K562 (cell line): ENCODE data around the gene BRME1. TPM values are rescaled to one million over a fixed set of nuclear protein-coding genes. Genes with fewer than 3 reads are reported as not detected.

ENCODE experiments used
- ATAC-seq: fragments of 200-7000 bp; cut with Tn5 transposase; 3 replicates; pipeline ENCODE4 v1.9.1; 2020; ENCODE audit warnings: moderate library complexity
- BruUV-seq: library from RNA; stranded (reverse); fragments of 400-500 nt; replicated peaks from 2 replicates; lab custom pipeline; 2021; lab: Mats Ljungman, UMichigan
- CTCF ChIA-PET: fragments of 300-600 bp; formaldehyde crosslinking; extraction: SDS; loops from one replicate; lab custom pipeline; 2021; ENCODE audit warnings: low intra/inter-chr PET ratio; lab: Yijun Ruan, JAX
- POLR2A ChIA-PET: fragments of 300-600, 350-650 bp; sonication (Branson Sonifier 250); formaldehyde crosslinking; extraction: SDS; loops from one replicate; lab custom pipeline; 2021; ENCODE audit warnings: antibody characterized with exemption, inconsistent platforms; lab: Yijun Ruan, JAX
- DNase-seq, 4 experiments: peaks; one replicate each; pipeline versions ENCODE4 v3.0.0 to v3.0.0-alpha.2; 2011 to 2018; ENCODE audit warnings: low spot score in 3 of 4, mixed read lengths in 3 of 4; ENCODE audit errors: extremely low read depth in 1 of 4
- FAIRE-seq: peaks from 2 replicates; lab custom pipeline; 2011; peaks lifted over from hg19 to GRCh38; lab: Jason Lieb, UNC
- H2AFZ ChIP-seq: 2 replicates; pipeline ENCODE4 v1.6.0; 2011; ENCODE audit warnings: low read depth, low read length, control low read depth, inconsistent platforms
- H3K27ac ChIP-seq: fragments of 200-600 bp; 3 replicates; pipeline ENCODE4 v1.8.0; 2011; ENCODE audit warnings: low read depth, mild to moderate bottlenecking, control low read depth, inconsistent platforms, low read length, moderate library complexity, mixed read lengths; ENCODE audit errors: extremely low read depth
- H3K27me3 ChIP-seq, 2 experiments: fragments of 300-600 bp in 1 of 2; 2 replicates in 1 of 2; 3 replicates in 1 of 2; pipeline versions ENCODE4 v1.6.0 to v1.8.0; 2011; ENCODE audit warnings: inconsistent platforms in 2 of 2, low read length in 2 of 2, mild to moderate bottlenecking in 1 of 2, mixed read lengths in 1 of 2, moderate library complexity in 1 of 2; ENCODE audit not compliant: control insufficient read depth in 2 of 2, insufficient read depth in 2 of 2
- H3K36me3 ChIP-seq: fragments of 300-600 bp; 3 replicates; pipeline ENCODE4 v1.8.0; 2011; ENCODE audit warnings: mild to moderate bottlenecking, low read length, inconsistent platforms; ENCODE audit not compliant: control insufficient read depth, insufficient read depth
- H3K4me1 ChIP-seq, 2 experiments: fragments of 200-600 bp in 1 of 2; replicated peaks in 1 of 2; 2 replicates in 1 of 2; 3 replicates in 1 of 2; pipeline versions ENCODE4 v1.5.1 to v1.8.0; 2011; ENCODE audit warnings: inconsistent platforms in 2 of 2, low read length in 2 of 2, mild to moderate bottlenecking in 1 of 2, mixed read lengths in 1 of 2, moderate library complexity in 1 of 2; ENCODE audit not compliant: control insufficient read depth in 2 of 2, insufficient read depth in 2 of 2
- H3K4me2 ChIP-seq: 2 replicates; pipeline ENCODE4 v1.6.1; 2011; ENCODE audit warnings: low read length, control low read depth, inconsistent platforms, mixed read lengths; ENCODE audit not compliant: insufficient read depth
- H3K4me3 ChIP-seq: fragments of 200-600 bp; sonication (generic), shearing (Covaris generic); 2 replicates; pipeline ENCODE4 v1.5.1; 2016; ENCODE audit warnings: control low read depth, inconsistent platforms
- H3K79me2 ChIP-seq: fragments of 200-600 bp; 3 replicates; pipeline ENCODE4 v1.8.0; 2011; ENCODE audit warnings: low read length, inconsistent platforms; ENCODE audit not compliant: control insufficient read depth, insufficient read depth
- H3K9ac ChIP-seq, 2 experiments: 2 replicates each; pipeline versions ENCODE4 v1.6.0 to v1.6.1; 2011; ENCODE audit warnings: low read depth in 2 of 2, low read length in 2 of 2, control low read depth in 1 of 2, inconsistent platforms in 1 of 2, mild to moderate bottlenecking in 1 of 2, mixed read lengths in 1 of 2; ENCODE audit not compliant: insufficient read depth in 1 of 2
- H3K9me1 ChIP-seq: one replicate; pipeline ENCODE4 v1.6.0; 2011; ENCODE audit warnings: inconsistent platforms, mild to moderate bottlenecking, low read length, moderate library complexity; ENCODE audit not compliant: control insufficient read depth, insufficient read depth
- H3K9me3 ChIP-seq: replicated peaks from 2 replicates; pipeline ENCODE4 v1.5.1; 2011; ENCODE audit warnings: low read depth, low read length, inconsistent platforms; ENCODE audit not compliant: control insufficient read depth, insufficient read depth
- H4K20me1 ChIP-seq: replicated peaks from 2 replicates; pipeline ENCODE4 v1.6.1; 2011; ENCODE audit warnings: low read length, inconsistent platforms, mixed read lengths; ENCODE audit not compliant: control insufficient read depth, insufficient read depth
- EGR1 ChIP-seq: fragments of 450-650 bp; conservative IDR thresholded peaks from 2 replicates; pipeline ENCODE4 v1.6.1; 2017; ENCODE audit warnings: mild to moderate bottlenecking
- ELF2 ChIP-seq: fragments of 250-450 bp; sonication (Bioruptor Pico); IDR thresholded peaks from 2 replicates; pipeline ENCODE4 v1.5.0; 2021; ENCODE audit warnings: mild to moderate bottlenecking
- FOXM1 ChIP-seq, 2 experiments: fragments of 450-650 bp in 1 of 2; sonication (generic) in 1 of 2; formaldehyde crosslinking in 1 of 2; IDR thresholded peaks; 2 replicates each; pipeline versions ENCODE4 v1.6.1 to v1.9.0; 2017 to 2022; ENCODE audit warnings: low read depth in 2 of 2, mild to moderate bottlenecking in 2 of 2, missing genetic modification reagents in 1 of 2, moderate library complexity in 1 of 2
- GTF2E2 ChIP-seq: fragments of 200-800 bp; sonication (Bioruptor generic); IDR thresholded peaks from 2 replicates; pipeline ENCODE4 v1.6.1; 2016; ENCODE audit warnings: missing genetic modification characterization, missing compliant biosample characterization
- JUNB ChIP-seq: fragments of 450-650 bp; formaldehyde crosslinking; conservative IDR thresholded peaks from 2 replicates; pipeline ENCODE4 v1.4.0; 2020; ENCODE audit warnings: mild to moderate bottlenecking
- KDM1A ChIP-seq, 2 experiments: fragments of 450-650 bp; IDR thresholded peaks; 2 replicates each; pipeline ENCODE4 v1.6.1; 2016; ENCODE audit warnings: mild to moderate bottlenecking in 2 of 2
- MTF1 ChIP-seq: fragments of 250-450 bp; sonication (Bioruptor Pico); IDR thresholded peaks from 2 replicates; pipeline ENCODE4 v1.9.0; 2021; ENCODE audit warnings: moderate library complexity, mild to moderate bottlenecking, inconsistent platforms, borderline replicate concordance
- WGBS: fragments of 100-300 bp; shearing (Covaris generic); methylation state at CpG from one replicate; pipeline ENCODE4 v1.1.6; 2016; ENCODE audit warnings: low coverage, mixed read lengths; ENCODE audit not compliant: insufficient coverage; ENCODE audit errors: missing lambda C conversion rate; 5-methylcytosine and 5-hydroxymethylcytosine counted together
- in situ Hi-C: fragments of 300-500 bp; cut with MboI; formaldehyde crosslinking; loops from 4 replicates; pipeline ENCODE4 v1.15.0; 2018; ENCODE audit warnings: inconsistent platforms, mixed read lengths
- intact Hi-C: fragments of 100-400 bp; cut with micrococcal nuclease; formaldehyde crosslinking; loops from 2 replicates; pipeline ENCODE4 v1.14.2; 2022
- polyA plus RNA-seq, 8 experiments: library from polyadenylated mRNA; depleted of rRNA in 4 of 8; stranded (reverse) in 5 of 8; unstranded in 3 of 8; fragments of >200 nt; fragmentation: Nextera tagmentation in 2 of 8; fragmentation: Illumina TruSeq in 1 of 8; extraction: Ambion mirVana in 2 of 8; extraction: Trizol in 1 of 8; gene quantifications; 2 replicates each; pipeline versions ENCODE4 v1.2.1 to v1.2.3, GENCODE V29; 2011 to 2014; ENCODE audit warnings: inconsistent platforms in 1 of 8, missing spikeins in 1 of 8
- total RNA-seq, 7 experiments: library from RNA; depleted of rRNA in 6 of 7; stranded (reverse); fragments of >200 nt in 6 of 7; fragmentation: Illumina TruSeq in 2 of 7; extraction: Trizol in 2 of 7; gene quantifications; 2 replicates each; pipeline versions ENCODE4 v1.2.1 to v1.2.3, GENCODE V29; 2011 to 2021; ENCODE audit warnings: low replicate concordance in 1 of 7
- TF ChIP-seq, protein P1 (sequence below): fragments of 450-650 bp; IDR thresholded peaks from 2 replicates; pipeline ENCODE4 v1.6.1; 2017; ENCODE audit warnings: antibody characterized with exemption, mild to moderate bottlenecking
- TF ChIP-seq, protein P2 (sequence below): fragments of 450-650 bp; IDR thresholded peaks from 2 replicates; pipeline ENCODE4 v1.6.1; 2014; ENCODE audit warnings: low read depth, mild to moderate bottlenecking, moderate library complexity, borderline replicate concordance
- TF ChIP-seq, protein P3 (sequence below): fragments of 450-650 bp; IDR thresholded peaks from 2 replicates; pipeline ENCODE4 v1.6.1; 2016
- TF ChIP-seq, protein P4 (sequence below): sonication (generic); formaldehyde crosslinking; IDR thresholded peaks from 2 replicates; pipeline ENCODE4 v1.4.0; 2020; ENCODE audit warnings: mild to moderate bottlenecking, missing genetic modification reagents

The BRME1 gene
- total and polyA plus RNA-seq, 9 of the 15 experiments (the other 6 are each of a cell fraction or from before 2014, with no cell fraction given) = 0.75 to 6.1 (median 3.6) TPM

DNA sequence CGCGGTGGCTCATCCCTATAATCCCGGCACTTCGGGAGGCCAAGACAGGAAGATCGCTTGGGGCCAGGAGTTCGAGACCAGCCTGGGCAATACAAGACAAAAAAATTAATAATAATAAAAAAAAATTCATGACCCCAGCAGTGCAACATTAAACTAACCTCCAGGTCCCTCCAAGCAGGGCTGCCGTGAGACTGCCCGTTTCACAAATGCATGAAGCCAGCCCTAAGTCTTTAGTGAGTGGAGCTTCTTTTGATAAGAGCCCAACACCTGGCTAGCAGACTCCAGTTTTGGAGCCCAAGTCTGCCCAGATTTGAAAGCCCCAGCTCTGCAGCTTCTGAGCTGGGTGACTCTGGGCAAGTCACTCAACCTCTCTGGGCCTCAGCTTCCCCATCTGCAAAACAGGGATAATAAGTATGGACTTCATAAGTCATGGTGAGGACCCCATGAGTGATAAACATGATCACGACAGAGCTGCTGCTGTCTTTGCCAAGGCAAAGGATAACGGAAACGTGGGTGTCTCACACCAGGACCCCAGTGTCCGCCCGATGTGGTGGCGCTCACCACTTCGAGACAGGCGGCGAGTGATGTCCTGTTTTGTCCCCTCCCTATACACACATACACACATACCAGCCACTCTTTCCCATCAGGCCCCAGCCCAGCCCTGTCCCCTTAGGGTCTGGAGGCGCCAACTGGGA, 67.3 kb downstream of the BRME1 start:
- Histone ChIP-seq H3K9me1 (no peaks in the 10 kb centered on the region), H3K4me1 (peaks cover 33 to 81% of the 10 kb centered on the region in 2 experiments), H3K79me2 (peaks cover 70% of the 10 kb centered on the region), H3K4me3 (peak overlapping the region; percentile 72), H2AFZ (peak overlapping the region; percentile 77), H3K36me3 (peaks cover 33% of the 10 kb centered on the region; the same call in 2 of the 3 replicates), H3K27ac (peak overlapping the region; percentile 97), H3K27me3 (no peaks in the 10 kb centered on the region), H3K9me3 (no peaks in the 10 kb centered on the region), H4K20me1 (0 out of 2 replicates have a peak, but pooled peaks cover 3% of the 10 kb centered on the region), H3K4me2 (peak overlapping the region; percentile 92), H3K9ac (peak overlapping the region; percentile 91 to 98)
- CTCF ChIA-PET = interaction anchor here (0.5 to 0.9 kb wide), 2 partner anchors 42 to 48 kb away, joined by 3 read pairs; no protein-coding TSS in a partner anchor
- in situ Hi-C loops (no loop called here), intact Hi-C loops (no loop called here)
- DNase-seq (no peak), ATAC-seq (no peak), FAIRE-seq (no peak)
- POLR2A ChIA-PET = interaction anchor here (1.4 to 1.5 kb wide), 2 partner anchors 9 to 13 kb away, joined by 5 read pairs; no protein-coding TSS in a partner anchor
- 42% methylated on average over 18 of the region's 18 CpGs for WGBS
- TSS peak; percentile 8 for BruUV-seq
- peak; percentile 52 to 84; a peak in 3 of 4 replicates for TF ChIP-seq KDM1A (IDR thresholded peaks at IDR 0.05)
- TF ChIP-seq JUNB (CRISPR knock-in tag) = no peak
- TF ChIP-seq, protein P1, sequence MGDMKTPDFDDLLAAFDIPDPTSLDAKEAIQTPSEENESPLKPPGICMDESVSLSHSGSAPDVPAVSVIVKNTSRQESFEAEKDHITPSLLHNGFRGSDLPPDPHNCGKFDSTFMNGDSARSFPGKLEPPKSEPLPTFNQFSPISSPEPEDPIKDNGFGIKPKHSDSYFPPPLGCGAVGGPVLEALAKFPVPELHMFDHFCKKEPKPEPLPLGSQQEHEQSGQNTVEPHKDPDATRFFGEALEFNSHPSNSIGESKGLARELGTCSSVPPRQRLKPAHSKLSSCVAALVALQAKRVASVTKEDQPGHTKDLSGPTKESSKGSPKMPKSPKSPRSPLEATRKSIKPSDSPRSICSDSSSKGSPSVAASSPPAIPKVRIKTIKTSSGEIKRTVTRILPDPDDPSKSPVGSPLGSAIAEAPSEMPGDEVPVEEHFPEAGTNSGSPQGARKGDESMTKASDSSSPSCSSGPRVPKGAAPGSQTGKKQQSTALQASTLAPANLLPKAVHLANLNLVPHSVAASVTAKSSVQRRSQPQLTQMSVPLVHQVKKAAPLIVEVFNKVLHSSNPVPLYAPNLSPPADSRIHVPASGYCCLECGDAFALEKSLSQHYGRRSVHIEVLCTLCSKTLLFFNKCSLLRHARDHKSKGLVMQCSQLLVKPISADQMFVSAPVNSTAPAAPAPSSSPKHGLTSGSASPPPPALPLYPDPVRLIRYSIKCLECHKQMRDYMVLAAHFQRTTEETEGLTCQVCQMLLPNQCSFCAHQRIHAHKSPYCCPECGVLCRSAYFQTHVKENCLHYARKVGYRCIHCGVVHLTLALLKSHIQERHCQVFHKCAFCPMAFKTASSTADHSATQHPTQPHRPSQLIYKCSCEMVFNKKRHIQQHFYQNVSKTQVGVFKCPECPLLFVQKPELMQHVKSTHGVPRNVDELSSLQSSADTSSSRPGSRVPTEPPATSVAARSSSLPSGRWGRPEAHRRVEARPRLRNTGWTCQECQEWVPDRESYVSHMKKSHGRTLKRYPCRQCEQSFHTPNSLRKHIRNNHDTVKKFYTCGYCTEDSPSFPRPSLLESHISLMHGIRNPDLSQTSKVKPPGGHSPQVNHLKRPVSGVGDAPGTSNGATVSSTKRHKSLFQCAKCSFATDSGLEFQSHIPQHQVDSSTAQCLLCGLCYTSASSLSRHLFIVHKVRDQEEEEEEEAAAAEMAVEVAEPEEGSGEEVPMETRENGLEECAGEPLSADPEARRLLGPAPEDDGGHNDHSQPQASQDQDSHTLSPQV = peak; percentile 94
- TF ChIP-seq EGR1 = 0 out of 2 replicates have a peak, but pooled peaks have one; percentile 40
- TF ChIP-seq FOXM1 (IDR thresholded peaks at IDR 0.05; ENCODE audit: low read depth) = peak; percentile 51; the same call in 1 of the 2 replicates
- no peak for TF ChIP-seq FOXM1 (CRISPR knock-in tag; IDR thresholded peaks at IDR 0.05; ENCODE audit: low read depth)
- TF ChIP-seq, protein P2, sequence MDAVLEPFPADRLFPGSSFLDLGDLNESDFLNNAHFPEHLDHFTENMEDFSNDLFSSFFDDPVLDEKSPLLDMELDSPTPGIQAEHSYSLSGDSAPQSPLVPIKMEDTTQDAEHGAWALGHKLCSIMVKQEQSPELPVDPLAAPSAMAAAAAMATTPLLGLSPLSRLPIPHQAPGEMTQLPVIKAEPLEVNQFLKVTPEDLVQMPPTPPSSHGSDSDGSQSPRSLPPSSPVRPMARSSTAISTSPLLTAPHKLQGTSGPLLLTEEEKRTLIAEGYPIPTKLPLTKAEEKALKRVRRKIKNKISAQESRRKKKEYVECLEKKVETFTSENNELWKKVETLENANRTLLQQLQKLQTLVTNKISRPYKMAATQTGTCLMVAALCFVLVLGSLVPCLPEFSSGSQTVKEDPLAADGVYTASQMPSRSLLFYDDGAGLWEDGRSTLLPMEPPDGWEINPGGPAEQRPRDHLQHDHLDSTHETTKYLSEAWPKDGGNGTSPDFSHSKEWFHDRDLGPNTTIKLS = peak; percentile 59; the same call in 1 of the 2 replicates
- TF ChIP-seq GTF2E2 (tag) = 0 out of 2 replicates have a peak, but pooled peaks have one; percentile 58
- peak; percentile 9; the same call in 1 of the 2 replicates for TF ChIP-seq ELF2
- TF ChIP-seq, protein P3, sequence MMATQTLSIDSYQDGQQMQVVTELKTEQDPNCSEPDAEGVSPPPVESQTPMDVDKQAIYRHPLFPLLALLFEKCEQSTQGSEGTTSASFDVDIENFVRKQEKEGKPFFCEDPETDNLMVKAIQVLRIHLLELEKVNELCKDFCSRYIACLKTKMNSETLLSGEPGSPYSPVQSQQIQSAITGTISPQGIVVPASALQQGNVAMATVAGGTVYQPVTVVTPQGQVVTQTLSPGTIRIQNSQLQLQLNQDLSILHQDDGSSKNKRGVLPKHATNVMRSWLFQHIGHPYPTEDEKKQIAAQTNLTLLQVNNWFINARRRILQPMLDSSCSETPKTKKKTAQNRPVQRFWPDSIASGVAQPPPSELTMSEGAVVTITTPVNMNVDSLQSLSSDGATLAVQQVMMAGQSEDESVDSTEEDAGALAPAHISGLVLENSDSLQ = peak; percentile 10; the same call in 1 of the 2 replicates
- TF ChIP-seq MTF1 (CRISPR knock-in tag) = no peak
- TF ChIP-seq, protein P4, sequence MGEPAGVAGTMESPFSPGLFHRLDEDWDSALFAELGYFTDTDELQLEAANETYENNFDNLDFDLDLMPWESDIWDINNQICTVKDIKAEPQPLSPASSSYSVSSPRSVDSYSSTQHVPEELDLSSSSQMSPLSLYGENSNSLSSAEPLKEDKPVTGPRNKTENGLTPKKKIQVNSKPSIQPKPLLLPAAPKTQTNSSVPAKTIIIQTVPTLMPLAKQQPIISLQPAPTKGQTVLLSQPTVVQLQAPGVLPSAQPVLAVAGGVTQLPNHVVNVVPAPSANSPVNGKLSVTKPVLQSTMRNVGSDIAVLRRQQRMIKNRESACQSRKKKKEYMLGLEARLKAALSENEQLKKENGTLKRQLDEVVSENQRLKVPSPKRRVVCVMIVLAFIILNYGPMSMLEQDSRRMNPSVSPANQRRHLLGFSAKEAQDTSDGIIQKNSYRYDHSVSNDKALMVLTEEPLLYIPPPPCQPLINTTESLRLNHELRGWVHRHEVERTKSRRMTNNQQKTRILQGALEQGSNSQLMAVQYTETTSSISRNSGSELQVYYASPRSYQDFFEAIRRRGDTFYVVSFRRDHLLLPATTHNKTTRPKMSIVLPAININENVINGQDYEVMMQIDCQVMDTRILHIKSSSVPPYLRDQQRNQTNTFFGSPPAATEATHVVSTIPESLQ (CRISPR knock-in tag) = no peak; the same call in 1 of the 2 replicates
